Coronary artery (tissue), 2 donors: ENCODE measurements around the gene LDHB.

Experiments used
- DNase-seq: peaks from one replicate; pipeline ENCODE4 v3.0.0-alpha.2; 2017; ENCODE audit warnings: low spot score
- H3K27ac ChIP-seq, 2 donors: fragments of 200-600 bp; sonication (generic); one replicate each; pipeline ENCODE4 v1.5.1; 2016 to 2019
- H3K4me3 ChIP-seq: fragments of 200-600 bp; sonication (generic); 2 replicates; pipeline ENCODE4 v1.5.1; 2016; ENCODE audit warnings: mild to moderate bottlenecking, moderate library complexity
- TF ChIP-seq, protein P1 (sequence below): fragments of 200-600 bp; sonication (generic); IDR thresholded peaks from one replicate; pipeline ENCODE4 v1.5.1; 2019; ENCODE audit warnings: antibody characterized with exemption

LDHB gene

DNA sequence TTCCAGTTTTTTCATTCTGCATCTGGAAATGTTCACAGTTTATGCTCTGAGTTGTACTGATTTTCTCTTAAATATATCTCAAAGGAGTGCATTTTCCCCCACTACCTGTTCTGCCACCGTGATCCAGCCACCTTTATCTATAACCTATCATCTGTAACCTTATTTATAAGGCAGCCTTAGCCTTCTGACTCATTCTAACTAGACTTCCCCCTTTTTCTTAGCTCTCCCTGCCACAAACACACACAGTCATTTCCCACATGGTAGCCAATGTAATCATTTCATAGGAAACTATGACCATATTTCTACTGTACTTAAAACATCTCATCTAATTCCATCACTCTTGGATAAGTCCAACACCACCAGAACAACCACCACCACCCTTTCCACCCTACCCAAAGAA lies 42.2 kb downstream of the LDHB start:
- Histone ChIP-seq H3K4me3 (no peak overlapping the region), H3K27ac (no peak overlapping the region)
- TF ChIP-seq, protein P1, sequence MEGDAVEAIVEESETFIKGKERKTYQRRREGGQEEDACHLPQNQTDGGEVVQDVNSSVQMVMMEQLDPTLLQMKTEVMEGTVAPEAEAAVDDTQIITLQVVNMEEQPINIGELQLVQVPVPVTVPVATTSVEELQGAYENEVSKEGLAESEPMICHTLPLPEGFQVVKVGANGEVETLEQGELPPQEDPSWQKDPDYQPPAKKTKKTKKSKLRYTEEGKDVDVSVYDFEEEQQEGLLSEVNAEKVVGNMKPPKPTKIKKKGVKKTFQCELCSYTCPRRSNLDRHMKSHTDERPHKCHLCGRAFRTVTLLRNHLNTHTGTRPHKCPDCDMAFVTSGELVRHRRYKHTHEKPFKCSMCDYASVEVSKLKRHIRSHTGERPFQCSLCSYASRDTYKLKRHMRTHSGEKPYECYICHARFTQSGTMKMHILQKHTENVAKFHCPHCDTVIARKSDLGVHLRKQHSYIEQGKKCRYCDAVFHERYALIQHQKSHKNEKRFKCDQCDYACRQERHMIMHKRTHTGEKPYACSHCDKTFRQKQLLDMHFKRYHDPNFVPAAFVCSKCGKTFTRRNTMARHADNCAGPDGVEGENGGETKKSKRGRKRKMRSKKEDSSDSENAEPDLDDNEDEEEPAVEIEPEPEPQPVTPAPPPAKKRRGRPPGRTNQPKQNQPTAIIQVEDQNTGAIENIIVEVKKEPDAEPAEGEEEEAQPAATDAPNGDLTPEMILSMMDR: no peak
- DNase-seq: no peak

DNA sequence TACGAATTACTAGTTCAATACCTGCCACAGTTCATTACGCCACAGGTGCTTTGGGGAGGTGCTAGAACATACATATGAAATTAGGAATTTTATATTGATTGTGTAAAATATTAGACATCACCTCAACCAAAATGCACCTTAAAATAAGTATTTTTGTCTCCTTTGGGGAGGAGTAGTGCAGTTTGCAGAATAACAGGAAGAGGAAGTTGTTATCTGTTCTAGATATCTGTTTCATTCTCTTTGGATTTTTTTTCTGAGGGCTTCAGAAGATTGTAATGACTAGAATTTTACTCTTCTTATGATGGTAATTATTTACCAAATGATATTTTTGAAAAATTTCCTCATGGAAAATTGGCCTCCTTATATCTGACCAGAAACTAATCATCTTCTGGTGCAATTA lies 43.1 kb downstream of the LDHB start:
- TF ChIP-seq, protein P1: no peak
- Histone ChIP-seq H3K27ac (no peak overlapping the region), H3K4me3 (no peak overlapping the region)
- DNase-seq: no peak

DNA sequence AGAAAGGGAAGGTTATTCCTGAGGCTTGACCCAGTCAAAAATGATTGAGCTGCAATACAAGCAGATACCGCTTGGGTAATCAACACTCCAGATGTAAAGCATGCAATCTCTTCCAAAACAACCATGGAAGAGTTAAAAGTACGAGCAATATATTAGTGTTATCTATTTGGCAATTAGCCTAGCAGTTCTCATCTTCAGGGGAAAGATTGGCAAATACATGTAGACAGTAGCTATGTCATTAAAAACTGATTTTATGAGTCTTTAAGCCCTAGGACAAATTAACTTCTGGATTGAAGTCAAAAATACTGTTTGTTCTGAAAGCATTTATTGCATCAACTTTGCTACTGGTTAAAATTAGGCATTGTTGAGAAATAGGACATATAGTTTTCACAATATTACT lies 43.7 kb downstream of the LDHB start:
- Histone ChIP-seq H3K4me3 (no peak overlapping the region), H3K27ac (no peak overlapping the region)
- TF ChIP-seq, protein P1: no peak

DNA sequence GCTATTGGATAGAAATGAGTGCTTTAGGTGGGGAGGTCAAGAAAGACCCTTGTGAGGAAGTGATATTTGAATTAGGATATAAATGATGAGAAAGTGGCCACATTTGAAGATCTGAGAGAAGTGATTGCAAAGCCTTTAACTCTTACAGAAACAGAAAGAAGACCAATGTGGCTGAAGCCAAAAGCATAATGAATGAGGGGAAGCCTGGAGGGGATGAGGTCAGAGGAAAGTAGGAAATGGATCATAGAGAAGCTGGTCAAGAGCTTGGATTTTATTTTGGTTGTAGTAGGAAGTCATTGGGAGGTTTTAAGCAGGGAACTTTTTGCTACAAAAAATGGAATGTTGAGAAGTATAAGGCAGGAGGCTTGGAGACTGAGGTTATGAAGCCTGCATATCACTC lies 49.4 kb downstream of the LDHB start:
- TF ChIP-seq, protein P1: no peak
- DNase-seq: no peak
- Histone ChIP-seq H3K4me3 (no peak overlapping the region), H3K27ac (no peak overlapping the region)

More for the DNA sequence above, 43.7 kb downstream of the LDHB start:
- no peak for DNase-seq

DNA sequence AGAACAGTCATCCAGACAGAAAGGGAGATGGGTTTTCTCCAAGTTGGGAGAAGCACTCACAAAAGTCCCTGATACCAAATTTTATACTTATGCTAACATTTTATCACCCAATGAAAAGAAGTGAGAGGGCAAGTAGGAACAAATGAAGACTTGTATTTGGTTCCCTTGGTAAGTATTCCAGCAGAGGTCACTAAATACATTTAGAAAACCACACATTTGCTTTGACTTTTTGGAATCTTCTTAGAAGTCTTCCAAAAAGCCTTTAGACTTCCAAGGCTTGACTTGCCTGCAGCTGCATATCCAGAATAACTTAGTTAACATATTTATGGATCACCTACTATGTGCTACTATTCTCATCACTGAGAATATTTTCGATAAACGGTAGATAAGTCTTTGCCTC lies 49.9 kb downstream of the LDHB start:
- DNase-seq: no peak
- TF ChIP-seq, protein P1: no peak
- Histone ChIP-seq H3K27ac (no peak overlapping the region), H3K4me3 (no peak overlapping the region)

DNA sequence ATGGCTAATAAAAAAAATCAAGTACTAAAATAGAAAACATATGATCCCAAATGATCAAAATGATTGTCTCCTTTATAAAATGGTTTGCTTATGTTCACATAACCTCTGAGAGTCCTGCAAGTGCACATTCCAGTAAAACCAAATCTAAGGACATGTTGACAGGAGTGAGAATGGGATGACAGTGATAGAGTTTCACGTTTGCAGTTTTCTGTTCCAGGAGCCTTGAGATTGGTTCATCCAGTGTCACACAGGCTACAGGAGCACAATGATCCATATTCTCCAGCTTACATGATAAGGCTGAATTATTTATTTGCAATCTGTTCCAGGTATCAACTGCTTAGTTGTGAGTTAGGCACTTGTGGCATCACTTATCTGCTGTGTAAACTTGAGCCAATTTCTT lies 51.5 kb downstream of the LDHB start:
- Histone ChIP-seq H3K4me3 (no peak overlapping the region), H3K27ac (no peak overlapping the region)
- TF ChIP-seq, protein P1: no peak
- DNase-seq: no peak

DNA sequence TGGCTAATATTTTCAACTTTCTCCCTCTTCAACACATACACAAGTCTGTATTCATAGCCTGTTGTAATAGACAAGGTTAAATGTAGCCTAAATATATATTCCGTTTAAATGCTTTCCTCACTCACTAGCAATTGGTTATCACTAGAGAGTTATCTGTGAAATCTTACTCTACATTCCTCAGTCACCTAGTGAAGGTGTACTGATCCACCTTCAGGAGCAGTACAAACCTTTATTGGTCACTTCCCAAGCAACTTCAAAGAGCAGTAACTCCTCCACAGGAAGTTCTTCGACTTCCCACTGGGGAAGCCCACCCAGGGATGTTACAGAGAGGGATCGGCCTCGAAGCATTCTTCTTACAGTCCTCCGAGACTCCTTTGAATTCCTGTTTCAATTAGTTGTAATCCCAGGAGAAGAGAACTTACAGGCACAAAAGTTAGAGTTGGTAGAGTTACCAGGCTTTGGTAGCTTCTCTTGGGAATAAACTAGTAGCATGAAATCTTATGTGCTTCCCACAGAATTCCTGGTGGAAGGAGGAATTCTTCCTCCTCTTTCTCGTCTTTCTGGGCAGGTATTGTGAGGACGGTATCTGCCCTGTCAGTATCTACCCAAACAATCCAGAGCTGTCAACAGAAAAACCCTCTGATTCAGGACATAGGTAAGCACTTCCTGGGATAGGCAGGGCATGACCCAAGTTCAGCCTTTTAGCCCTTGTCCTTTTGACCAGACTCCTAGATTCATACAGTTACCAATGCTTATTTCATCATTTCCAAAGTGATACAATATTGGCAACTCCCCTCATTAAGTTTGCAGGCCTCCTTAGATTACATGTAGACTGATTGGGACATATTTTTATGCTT lies 53.2 kb downstream of the LDHB start, which contains the start of gene GYS2:
Gene GYS2, minus strand, starts transcription at position 603 of the 857 bp plus-strand sequence. Its CDS starts 255 bp downstream, at position 348.
- Histone ChIP-seq H3K27ac (no peak within 1 kb of the TSS), H3K4me3 (no peak within 1 kb of the TSS)
- TF ChIP-seq, protein P1: no peak
- DNase-seq: no peak
